HEK293 (cell line): Measurements from ENCODE around the gene FANCE.

Experiments
- AEBP2 ChIP-seq: fragments of 450-650 bp; formaldehyde crosslinking; IDR thresholded peaks from 2 replicates; pipeline ENCODE4 v1.5.1; 2016; ENCODE audit warnings: missing biosample characterization, missing genetic modification characterization, borderline replicate concordance
- BCL6B ChIP-seq: fragments of 450-650 bp; formaldehyde crosslinking; IDR thresholded peaks from 2 replicates; pipeline ENCODE4 v1.5.1; 2017; ENCODE audit warnings: missing biosample characterization, missing genetic modification characterization
- GLI4 ChIP-seq: fragments of 450-650 bp; formaldehyde crosslinking; IDR thresholded peaks from 2 replicates; pipeline ENCODE4 v1.5.1; 2016; ENCODE audit warnings: missing biosample characterization, missing genetic modification characterization
- GLIS1 ChIP-seq: fragments of 450-650 bp; formaldehyde crosslinking; IDR thresholded peaks from 2 replicates; pipeline ENCODE4 v1.5.1; 2016; ENCODE audit warnings: missing biosample characterization, missing genetic modification characterization
- HOXC10 ChIP-seq: sonication (generic); formaldehyde crosslinking; IDR thresholded peaks from 2 replicates; pipeline ENCODE4 v1.8.1; 2023; ENCODE audit warnings: mild to moderate bottlenecking, missing genetic modification reagents
- HOXD13 ChIP-seq: sonication (generic); formaldehyde crosslinking; IDR thresholded peaks from 2 replicates; pipeline ENCODE4 v1.8.0; 2022; ENCODE audit warnings: missing genetic modification reagents, borderline replicate concordance
- INSM2 ChIP-seq: fragments of 450-650 bp; formaldehyde crosslinking; IDR thresholded peaks from 2 replicates; pipeline ENCODE4 v1.5.1; 2016; ENCODE audit warnings: missing biosample characterization, missing genetic modification characterization
- KLF1 ChIP-seq: fragments of 450-650 bp; formaldehyde crosslinking; IDR thresholded peaks from 2 replicates; pipeline ENCODE4 v1.5.1; 2016; ENCODE audit warnings: missing biosample characterization, missing genetic modification characterization
- KLF10 ChIP-seq: fragments of 450-650 bp; IDR thresholded peaks from 2 replicates; pipeline ENCODE4 v1.5.1; 2018; ENCODE audit warnings: missing biosample characterization, mild to moderate bottlenecking, missing genetic modification characterization
- KLF7 ChIP-seq: fragments of 450-650 bp; formaldehyde crosslinking; IDR thresholded peaks from 2 replicates; pipeline ENCODE4 v1.5.1; 2016; ENCODE audit warnings: missing biosample characterization, missing genetic modification characterization, borderline replicate concordance
- KLF9 ChIP-seq: fragments of 450-650 bp; formaldehyde crosslinking; IDR thresholded peaks from 2 replicates; pipeline ENCODE4 v1.5.1; 2016; ENCODE audit warnings: missing biosample characterization, missing genetic modification characterization, low read depth
- MEIS1 ChIP-seq: sonication (generic); formaldehyde crosslinking; IDR thresholded peaks from 2 replicates; pipeline ENCODE4 v1.8.1; 2022; ENCODE audit warnings: missing genetic modification reagents, mild to moderate bottlenecking, borderline replicate concordance
- PATZ1 ChIP-seq: fragments of 450-650 bp; formaldehyde crosslinking; IDR thresholded peaks from 2 replicates; pipeline ENCODE4 v1.5.1; 2016; ENCODE audit warnings: missing biosample characterization, missing genetic modification characterization
- SCRT1 ChIP-seq: fragments of 450-650 bp; formaldehyde crosslinking; IDR thresholded peaks from 2 replicates; pipeline ENCODE4 v1.5.1; 2016; ENCODE audit warnings: missing biosample characterization, missing genetic modification characterization, borderline replicate concordance
- SP2 ChIP-seq: fragments of 450-650 bp; formaldehyde crosslinking; IDR thresholded peaks from 2 replicates; pipeline ENCODE4 v1.5.1; 2016; ENCODE audit warnings: missing biosample characterization, missing genetic modification characterization
- SP3 ChIP-seq: fragments of 450-650 bp; formaldehyde crosslinking; IDR thresholded peaks from 2 replicates; pipeline ENCODE4 v1.5.1; 2016; ENCODE audit warnings: missing biosample characterization, missing genetic modification characterization
- WT1 ChIP-seq: fragments of 450-650 bp; formaldehyde crosslinking; IDR thresholded peaks from 2 replicates; pipeline ENCODE4 v1.5.1; 2016; ENCODE audit warnings: missing biosample characterization, missing genetic modification characterization
- YY2 ChIP-seq: fragments of 450-650 bp; formaldehyde crosslinking; IDR thresholded peaks from 2 replicates; pipeline ENCODE4 v1.5.1; 2016; ENCODE audit warnings: missing biosample characterization, missing genetic modification characterization
- ZBTB1 ChIP-seq: fragments of 450-650 bp; formaldehyde crosslinking; IDR thresholded peaks from 2 replicates; pipeline ENCODE4 v1.5.1; 2016; ENCODE audit warnings: missing biosample characterization, missing genetic modification characterization
- ZBTB8A ChIP-seq: fragments of 450-650 bp; formaldehyde crosslinking; IDR thresholded peaks from 2 replicates; pipeline ENCODE4 v1.5.1; 2016; ENCODE audit warnings: missing biosample characterization, missing genetic modification characterization
- ZFP3 ChIP-seq: fragments of 450-650 bp; formaldehyde crosslinking; IDR thresholded peaks from 2 replicates; pipeline ENCODE4 v1.5.1; 2016; ENCODE audit warnings: low read depth, missing biosample characterization, missing genetic modification characterization
- ZIC2 ChIP-seq: fragments of 450-650 bp; formaldehyde crosslinking; IDR thresholded peaks from 2 replicates; pipeline ENCODE4 v1.5.1; 2016; ENCODE audit warnings: missing biosample characterization, missing genetic modification characterization
- ZNF140 ChIP-seq: fragments of 450-650 bp; formaldehyde crosslinking; IDR thresholded peaks from 2 replicates; pipeline ENCODE4 v1.5.1; 2016; ENCODE audit warnings: missing biosample characterization, missing genetic modification characterization
- ZNF223 ChIP-seq: fragments of 450-650 bp; formaldehyde crosslinking; IDR thresholded peaks from 2 replicates; pipeline ENCODE4 v1.5.1; 2016; ENCODE audit warnings: missing biosample characterization, missing genetic modification characterization
- ZNF311 ChIP-seq: fragments of 450-650 bp; formaldehyde crosslinking; IDR thresholded peaks from 2 replicates; pipeline ENCODE4 v1.5.1; 2017; ENCODE audit warnings: missing biosample characterization, missing genetic modification characterization, borderline replicate concordance
- ZNF324 ChIP-seq: fragments of 450-650 bp; formaldehyde crosslinking; IDR thresholded peaks from 2 replicates; pipeline ENCODE4 v1.5.1; 2016; ENCODE audit warnings: missing biosample characterization, missing genetic modification characterization
- ZNF335 ChIP-seq: fragments of 450-650 bp; formaldehyde crosslinking; conservative IDR thresholded peaks from 2 replicates; pipeline ENCODE4 v1.5.1; 2016; ENCODE audit warnings: missing biosample characterization, missing genetic modification characterization
- ZNF426 ChIP-seq: fragments of 450-650 bp; formaldehyde crosslinking; IDR thresholded peaks from 2 replicates; pipeline ENCODE4 v1.5.1; 2017; ENCODE audit warnings: missing biosample characterization, missing genetic modification characterization, mild to moderate bottlenecking, inconsistent platforms, moderate library complexity
- ZNF529 ChIP-seq: fragments of 450-650 bp; formaldehyde crosslinking; IDR thresholded peaks from 2 replicates; pipeline ENCODE4 v1.5.1; 2017; ENCODE audit warnings: missing genetic modification characterization, missing biosample characterization; ENCODE audit not compliant: insufficient replicate concordance
- ZNF530 ChIP-seq: fragments of 450-650 bp; formaldehyde crosslinking; IDR thresholded peaks from 2 replicates; pipeline ENCODE4 v1.5.1; 2016; ENCODE audit warnings: low read depth, missing biosample characterization, missing genetic modification characterization
- ZNF558 ChIP-seq: fragments of 450-650 bp; formaldehyde crosslinking; IDR thresholded peaks from 2 replicates; pipeline ENCODE4 v1.5.1; 2016; ENCODE audit warnings: missing biosample characterization, missing genetic modification characterization
- ZNF600 ChIP-seq: fragments of 450-650 bp; formaldehyde crosslinking; IDR thresholded peaks from 2 replicates; pipeline ENCODE4 v1.5.1; 2016; ENCODE audit warnings: missing biosample characterization, missing genetic modification characterization
- ZNF623 ChIP-seq: fragments of 450-650 bp; formaldehyde crosslinking; IDR thresholded peaks from 2 replicates; pipeline ENCODE4 v1.5.1; 2016; ENCODE audit warnings: missing biosample characterization, missing genetic modification characterization
- ZNF768 ChIP-seq: fragments of 450-650 bp; formaldehyde crosslinking; IDR thresholded peaks from 2 replicates; pipeline ENCODE4 v1.5.1; 2018; ENCODE audit warnings: missing biosample characterization, mild to moderate bottlenecking, missing genetic modification characterization
- ZNF785 ChIP-seq: fragments of 450-650 bp; formaldehyde crosslinking; IDR thresholded peaks from 2 replicates; pipeline ENCODE4 v1.5.1; 2016; ENCODE audit warnings: missing biosample characterization, missing genetic modification characterization
- ZSCAN16 ChIP-seq: fragments of 450-650 bp; formaldehyde crosslinking; IDR thresholded peaks from 2 replicates; pipeline ENCODE4 v1.5.1; 2016; ENCODE audit warnings: missing biosample characterization, missing genetic modification characterization
- ZSCAN30 ChIP-seq: fragments of 450-650 bp; IDR thresholded peaks from 2 replicates; pipeline ENCODE4 v1.5.1; 2018; ENCODE audit warnings: missing biosample characterization, mild to moderate bottlenecking, missing genetic modification characterization, moderate library complexity

The FANCE gene

GRCh38 chr6:35492258-35492973 is 40.3 kb downstream of the FANCE start (continued):
- TF ChIP-seq ZNF335 (tag by site-specific recombination) = 0 out of 2 replicates have a peak, but pooled peaks have one; percentile 12
- TF ChIP-seq HOXC10 (CRISPR knock-in tag) = no peak
- peak; percentile 38; the same call in 1 of the 2 replicates for TF ChIP-seq PATZ1 (tag by site-specific recombination)
- TF ChIP-seq ZNF426 (tag by site-specific recombination) = no peak
- no peak for TF ChIP-seq SP3 (tag by site-specific recombination)
- TF ChIP-seq ZNF324 (tag by site-specific recombination) = no peak
- TF ChIP-seq ZFP3 = no peak
- TF ChIP-seq KLF9 = no peak
- no peak for TF ChIP-seq ZNF558 (tag by site-specific recombination)
- TF ChIP-seq SP2 = peak; percentile 37
- no peak for TF ChIP-seq ZNF768 (tag by site-specific recombination)
- no peak for TF ChIP-seq HOXD13 (CRISPR knock-in tag)
- TF ChIP-seq ZNF530 (tag by site-specific recombination) = no peak
- no peak for TF ChIP-seq ZNF311 (tag by site-specific recombination)
- no peak for TF ChIP-seq ZNF223 (tag by site-specific recombination)
- TF ChIP-seq BCL6B (tag by site-specific recombination) = no peak
- TF ChIP-seq YY2 = no peak
- no peak for TF ChIP-seq ZNF623 (tag by site-specific recombination)
- TF ChIP-seq ZSCAN30 = no peak
- TF ChIP-seq ZNF529 (tag by site-specific recombination) = no peak
- TF ChIP-seq ZNF600 = no peak
- TF ChIP-seq INSM2 (tag by site-specific recombination) = no peak
- no peak for TF ChIP-seq ZSCAN16 (tag by site-specific recombination)
- peak; percentile 83 for TF ChIP-seq WT1 (tag by site-specific recombination)
- TF ChIP-seq ZBTB1 (tag by site-specific recombination) = no peak
- peak; percentile 36; the same call in 1 of the 2 replicates for TF ChIP-seq ZBTB8A (tag by site-specific recombination)
- no peak for TF ChIP-seq GLI4 (tag by site-specific recombination)
- no peak for TF ChIP-seq AEBP2 (tag by site-specific recombination)
- peak; percentile 78 for TF ChIP-seq GLIS1
- TF ChIP-seq KLF1 = 0 out of 2 replicates have a peak, but pooled peaks have one; percentile 10
- TF ChIP-seq ZIC2 (tag by site-specific recombination) = peak; percentile 71; the same call in 1 of the 2 replicates
- no peak for TF ChIP-seq ZNF785 (tag by site-specific recombination)
- no peak for TF ChIP-seq KLF10 (tag by site-specific recombination)
- no peak for TF ChIP-seq ZNF140 (tag by site-specific recombination)
- no peak for TF ChIP-seq MEIS1 (CRISPR knock-in tag)
- no peak for TF ChIP-seq SCRT1 (tag by site-specific recombination)
- no peak for TF ChIP-seq KLF7 (tag by site-specific recombination)
